Stimulated activated CD4-positive, alpha-beta T cell treated with anti-CD3 and anti-CD28 coated beads, TNF-alpha, amount 100 ng/mL, for 48 hours (primary cell): ENCODE measurements around the gene CLEC7A.

Experiments
- DNase-seq, 3 donors: peaks; one replicate each; pipeline ENCODE4 v3.0.0-alpha.2; 2020; ENCODE audit warnings: low read depth in 3 of 3

Gene CLEC7A

GRCh38 chr12:10130042-10130441, at the start of gene CLEC7A:
CLEC7A (minus strand) TSS chr12:10130199; CDS start chr12:10130082, 117 bp downstream.
- no peak for DNase-seq

GRCh38 chr12:10179776-10180181, 49.8 kb upstream of the CLEC7A start:
- DNase-seq = no peak

- DNase-seq = no peak
Measured at GRCh38 chr12:10178821-10179220, 48.8 kb upstream of the CLEC7A start, which contains the start of gene TMEM52B. TMEM52B (plus strand) TSS chr12:10179032; CDS start chr12:10179575, 543 bp downstream.

- DNase-seq = no peak
Measured at GRCh38 chr12:10175846-10176636, 46.0 kb upstream of the CLEC7A start.

GRCh38 chr12:10174986-10175614, 45.1 kb upstream of the CLEC7A start:
- no peak for DNase-seq

GRCh38 chr12:10171973-10172728, 42.2 kb upstream of the CLEC7A start, which contains the start of gene OLR1:
OLR1 (minus strand) TSS chr12:10172132; CDS start chr12:10172077, 55 bp downstream.
- DNase-seq = no peak

- no peak for DNase-seq
Measured at GRCh38 chr12:10170216-10170615, 40.2 kb upstream of the CLEC7A start.

- DNase-seq = no peak
Measured at GRCh38 chr12:10169104-10169503, 39.1 kb upstream of the CLEC7A start.

- DNase-seq = no peak
Measured at GRCh38 chr12:10167599-10167998, 37.6 kb upstream of the CLEC7A start.

GRCh38 chr12:10165421-10165820, 35.4 kb upstream of the CLEC7A start:
- no peak for DNase-seq

GRCh38 chr12:10163084-10163483, 33.1 kb upstream of the CLEC7A start:
- no peak for DNase-seq

- DNase-seq = no peak
Measured at GRCh38 chr12:10160617-10161385, 30.8 kb upstream of the CLEC7A start.

- DNase-seq = no peak
Measured at GRCh38 chr12:10159280-10159679, 29.3 kb upstream of the CLEC7A start.

GRCh38 chr12:10158406-10158805, 28.4 kb upstream of the CLEC7A start:
- DNase-seq = no peak

- DNase-seq = no peak
Measured at GRCh38 chr12:10155966-10156365, 26.0 kb upstream of the CLEC7A start.

GRCh38 chr12:10154145-10154496, 24.1 kb upstream of the CLEC7A start:
- DNase-seq = no peak

- DNase-seq = peak; percentile 17 to 42 (median 21)
Measured at GRCh38 chr12:10153271-10154144, 23.5 kb upstream of the CLEC7A start.

GRCh38 chr12:10151621-10152020, 21.6 kb upstream of the CLEC7A start:
- no peak for DNase-seq

GRCh38 chr12:10147714-10148403, 17.9 kb upstream of the CLEC7A start:
- DNase-seq = no peak

GRCh38 chr12:10142976-10143589, 13.1 kb upstream of the CLEC7A start:
- DNase-seq = no peak
